Measurements from ENCODE around the gene NCDN. TPM values are rescaled to one million over a fixed set of nuclear protein-coding genes. Genes with fewer than 3 reads are reported as not detected.

Gene NCDN
- total RNA-seq, 4 donors from 2014 or later, result 8.7 to 16.8 (median 14.0) TPM

DNA sequence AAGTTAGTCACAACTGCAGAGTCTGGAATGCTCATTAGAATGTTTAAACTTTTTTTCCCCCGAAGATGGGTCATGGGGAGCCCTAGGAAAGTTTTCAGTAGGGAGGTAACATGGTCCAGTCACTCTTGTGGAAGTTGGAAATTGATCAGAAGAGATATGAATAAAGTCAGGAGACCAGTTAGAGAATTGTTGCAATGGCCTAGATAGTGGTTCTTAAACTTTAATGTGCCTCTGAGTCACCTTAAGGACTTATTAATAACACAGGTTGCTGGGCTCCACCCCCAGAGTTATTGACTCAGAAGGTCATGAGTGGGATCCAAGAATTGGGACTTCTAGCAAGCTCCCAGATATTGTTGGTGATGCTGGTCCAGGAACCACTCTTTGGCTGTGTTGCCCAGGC is 12.3 kb downstream of the NCDN start:
- H3K36me3 ChIP-seq, result no peaks in the 10 kb centered on the region
- H3K9me3 ChIP-seq, result no peaks in the 10 kb centered on the region
- intact Hi-C loops (cut with DNase I; ENCODE audit: low total_unique reads), result loop anchor here (1.0 kb wide), 2 partner anchors 157 to 204 kb away; no protein-coding TSS in a partner anchor
- H3K4me1 ChIP-seq, result peaks cover 0 to 3% of the 10 kb centered on the region in 2 donors
- in situ Hi-C loops (cut with MboI; ENCODE audit: low sequenced_read_pairs in 4 of 4), result loop anchor here (5.0 to 10.0 kb wide), 3 partner anchors 152 to 157 kb away; no protein-coding TSS in a partner anchor
- no peak overlapping the region for H3K27ac ChIP-seq
- no peak for DNase-seq
- ATAC-seq, result no peak
- no peak overlapping the region for H3K4me3 ChIP-seq
- no peak for TF ChIP-seq POLR2A (IDR thresholded peaks at IDR 0.05)
- TF ChIP-seq, protein P1, sequence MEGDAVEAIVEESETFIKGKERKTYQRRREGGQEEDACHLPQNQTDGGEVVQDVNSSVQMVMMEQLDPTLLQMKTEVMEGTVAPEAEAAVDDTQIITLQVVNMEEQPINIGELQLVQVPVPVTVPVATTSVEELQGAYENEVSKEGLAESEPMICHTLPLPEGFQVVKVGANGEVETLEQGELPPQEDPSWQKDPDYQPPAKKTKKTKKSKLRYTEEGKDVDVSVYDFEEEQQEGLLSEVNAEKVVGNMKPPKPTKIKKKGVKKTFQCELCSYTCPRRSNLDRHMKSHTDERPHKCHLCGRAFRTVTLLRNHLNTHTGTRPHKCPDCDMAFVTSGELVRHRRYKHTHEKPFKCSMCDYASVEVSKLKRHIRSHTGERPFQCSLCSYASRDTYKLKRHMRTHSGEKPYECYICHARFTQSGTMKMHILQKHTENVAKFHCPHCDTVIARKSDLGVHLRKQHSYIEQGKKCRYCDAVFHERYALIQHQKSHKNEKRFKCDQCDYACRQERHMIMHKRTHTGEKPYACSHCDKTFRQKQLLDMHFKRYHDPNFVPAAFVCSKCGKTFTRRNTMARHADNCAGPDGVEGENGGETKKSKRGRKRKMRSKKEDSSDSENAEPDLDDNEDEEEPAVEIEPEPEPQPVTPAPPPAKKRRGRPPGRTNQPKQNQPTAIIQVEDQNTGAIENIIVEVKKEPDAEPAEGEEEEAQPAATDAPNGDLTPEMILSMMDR (IDR thresholded peaks at IDR 0.05 in 4 of 5, conservative IDR thresholded peaks at IDR 0.05 in 1 of 5), result no peak
- peaks cover 36 to 55% (median 40%) of the 10 kb centered on the region in 3 donors for H3K27me3 ChIP-seq

DNA sequence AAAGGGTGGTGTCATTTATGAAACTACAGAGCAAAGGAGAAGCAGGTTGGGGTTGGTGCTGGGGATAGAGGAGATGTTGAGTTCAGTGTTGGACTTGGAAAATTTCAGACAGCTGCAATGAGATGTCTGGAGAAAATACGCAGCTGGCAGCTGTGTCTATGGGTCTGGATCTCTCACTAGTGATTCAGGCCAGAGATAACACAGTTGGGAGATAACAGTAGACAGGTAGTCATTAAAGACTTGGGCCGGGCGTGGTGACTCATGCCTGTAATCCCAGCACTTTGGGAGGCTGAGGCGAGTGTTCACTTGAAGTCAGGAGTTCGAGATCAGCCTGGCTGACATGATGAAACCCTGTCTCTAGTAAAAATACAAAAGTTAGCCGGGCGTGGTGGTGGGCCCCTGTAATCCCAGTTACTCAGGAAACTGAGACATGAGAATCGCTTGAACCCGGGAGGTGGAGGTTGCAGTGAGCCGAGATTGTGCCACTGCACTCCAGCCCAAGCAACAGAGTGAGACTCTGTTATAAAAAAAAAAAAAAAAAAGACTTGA is 13.1 kb downstream of the NCDN start:
- in situ Hi-C loops (cut with MboI; ENCODE audit: low sequenced_read_pairs in 4 of 4), result no loop called here
- intact Hi-C loops (cut with DNase I; ENCODE audit: low total_unique reads), result no loop called here

DNA sequence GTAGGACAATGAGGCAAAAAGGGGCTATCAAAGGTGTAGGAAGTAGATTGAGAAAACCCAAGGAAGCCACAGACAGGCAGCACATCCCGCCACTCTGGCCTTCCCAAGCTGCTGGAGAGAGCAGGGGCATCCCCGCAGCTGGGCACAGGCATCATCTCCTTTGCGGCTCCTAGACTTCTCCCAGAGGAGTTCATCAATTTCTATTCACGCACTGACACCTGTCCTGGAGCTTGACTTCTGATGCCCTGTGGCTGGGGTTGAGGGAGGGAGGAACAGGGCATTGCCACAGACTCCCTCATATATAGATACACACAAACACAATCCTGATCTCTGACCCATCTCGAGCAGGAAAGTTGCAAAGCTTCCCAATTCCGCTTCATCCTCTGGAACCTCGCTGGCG is 13.7 kb downstream of the NCDN start:
- H3K4me3 ChIP-seq, result no peak overlapping the region
- no peak for ATAC-seq
- in situ Hi-C loops (cut with MboI; ENCODE audit: low sequenced_read_pairs in 4 of 4), result no loop called here
- H3K36me3 ChIP-seq, result no peaks in the 10 kb centered on the region
- H3K4me1 ChIP-seq, result peaks cover 0 to 3% of the 10 kb centered on the region in 2 donors
- peaks cover 47 to 67% (median 53%) of the 10 kb centered on the region in 3 donors for H3K27me3 ChIP-seq
- H3K9me3 ChIP-seq, result no peaks in the 10 kb centered on the region
- H3K27ac ChIP-seq, result no peak overlapping the region
- intact Hi-C loops (cut with DNase I; ENCODE audit: low total_unique reads), result no loop called here
- no peak for TF ChIP-seq POLR2A (IDR thresholded peaks at IDR 0.05)
- TF ChIP-seq, protein P1 (IDR thresholded peaks at IDR 0.05 in 4 of 5, conservative IDR thresholded peaks at IDR 0.05 in 1 of 5), result no peak
- no peak for DNase-seq

More for the DNA sequence above, 13.1 kb downstream of the NCDN start:
- Histone ChIP-seq H3K4me3 (no peak overlapping the region), H3K36me3 (no peaks in the 10 kb centered on the region), H3K4me1 (peaks cover 0 to 3% of the 10 kb centered on the region in 2 donors), H3K27ac (no peak overlapping the region), H3K9me3 (no peaks in the 10 kb centered on the region), H3K27me3 (peaks cover 41 to 62% (median 47%) of the 10 kb centered on the region in 3 donors)
- TF ChIP-seq POLR2A (IDR thresholded peaks at IDR 0.05), result no peak
- TF ChIP-seq, protein P1 (IDR thresholded peaks at IDR 0.05 in 4 of 5, conservative IDR thresholded peaks at IDR 0.05 in 1 of 5), result no peak
- DNase-seq (no peak), ATAC-seq (no peak)

DNA sequence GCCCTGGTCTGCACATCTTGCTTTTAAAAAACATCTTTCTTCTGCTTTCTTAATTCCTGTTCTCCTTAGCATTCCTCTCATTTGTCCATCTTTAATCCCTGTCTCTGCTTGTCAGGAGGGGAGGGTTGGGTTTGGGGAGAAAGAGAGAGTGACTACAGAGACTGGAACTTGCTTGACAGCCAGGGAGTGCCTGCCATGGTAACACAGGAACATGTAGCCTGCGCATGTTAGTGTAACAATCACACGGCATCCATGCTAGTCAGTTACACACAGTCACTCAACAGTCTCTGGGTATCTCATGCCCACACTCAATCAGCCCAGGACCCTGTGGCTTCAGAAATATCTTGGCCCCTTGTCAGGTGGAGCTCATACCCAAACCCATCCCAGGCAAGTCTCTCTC is 14.7 kb downstream of the NCDN start:
- TF ChIP-seq, protein P1 (IDR thresholded peaks at IDR 0.05 in 4 of 5, conservative IDR thresholded peaks at IDR 0.05 in 1 of 5), result no peak
- no peak for TF ChIP-seq POLR2A (IDR thresholded peaks at IDR 0.05)
- no peak overlapping the region for H3K4me3 ChIP-seq
- intact Hi-C loops (cut with DNase I; ENCODE audit: low total_unique reads), result no loop called here
- H3K27me3 ChIP-seq, result peaks cover 55 to 77% (median 62%) of the 10 kb centered on the region in 3 donors
- no peaks in the 10 kb centered on the region for H3K9me3 ChIP-seq
- peaks cover 3% of the 10 kb centered on the region in 2 donors for H3K4me1 ChIP-seq
- DNase-seq, result no peak
- in situ Hi-C loops (cut with MboI; ENCODE audit: low sequenced_read_pairs in 4 of 4), result no loop called here
- no peaks in the 10 kb centered on the region for H3K36me3 ChIP-seq
- H3K27ac ChIP-seq, result no peak overlapping the region
- ATAC-seq, result no peak
